GM12878 (cell line): ENCODE data around the gene CDC45. TPM values are rescaled to one million over a fixed set of nuclear protein-coding genes. Genes with fewer than 3 reads are reported as not detected.

Experiments
- ATAC-seq: fragments of 200-7000 bp; cut with Tn5 transposase; 3 replicates; pipeline ENCODE4 v1.9.1; 2020; ENCODE audit warnings: mild to moderate bottlenecking, moderate library complexity
- BruUV-seq: library from RNA; stranded (reverse); fragments of 400-500 nt; replicated peaks from 2 replicates; lab custom pipeline; 2021; lab: Mats Ljungman, UMichigan
- CTCF ChIA-PET: fragments of 300-600 bp; sonication (Branson Sonifier 250); formaldehyde crosslinking; extraction: SDS; loops from one replicate; lab custom pipeline; 2021; ENCODE audit warnings: inconsistent platforms; lab: Yijun Ruan, JAX
- POLR2A ChIA-PET: fragments of 350-600 bp; formaldehyde crosslinking; extraction: SDS; loops from one replicate; lab custom pipeline; 2021; ENCODE audit warnings: inconsistent platforms; lab: Charles Lee
- RAD21 ChIA-PET: fragments of 300-600 bp; sonication (Branson Sonifier 250); formaldehyde crosslinking; loops from one replicate; lab custom pipeline; 2023; ENCODE audit warnings: antibody characterized with exemption; ENCODE audit not compliant: unreplicated experiment; lab: Charles Lee
- SMC1A ChIA-PET: fragments of 300-600 bp; sonication (Branson Sonifier 250); formaldehyde crosslinking; loops from one replicate; lab custom pipeline; 2023; ENCODE audit not compliant: unreplicated experiment, uncharacterized antibody; lab: Charles Lee
- DNase-seq: peaks from one replicate; pipeline ENCODE4 v3.0.0-alpha.2; 2011; ENCODE audit warnings: low read depth, low spot score
- FAIRE-seq: peaks from 3 replicates; lab custom pipeline; 2011; peaks lifted over from hg19 to GRCh38; lab: Jason Lieb, UNC
- H2AFZ ChIP-seq: 2 replicates; pipeline ENCODE4 v1.6.0; 2011; ENCODE audit warnings: low read depth, low read length, control low read depth; ENCODE audit not compliant: control insufficient read depth
- H3K27ac ChIP-seq: 2 replicates; pipeline ENCODE4 v1.5.1; 2011; ENCODE audit warnings: control low read depth; ENCODE audit not compliant: control insufficient read depth, insufficient read depth
- H3K27me3 ChIP-seq, 2 experiments: replicated peaks in 1 of 2; 2 replicates each; pipeline versions ENCODE4 v1.6.0 to v1.6.1; 2011; ENCODE audit warnings: low read length in 1 of 2; ENCODE audit not compliant: control insufficient read depth in 2 of 2, insufficient read depth in 2 of 2
- H3K36me3 ChIP-seq, 2 experiments: 2 replicates each; pipeline ENCODE4 v1.5.1; 2011; ENCODE audit warnings: low read length in 1 of 2; ENCODE audit not compliant: control insufficient read depth in 2 of 2, insufficient read depth in 2 of 2
- H3K4me1 ChIP-seq: 2 replicates; pipeline ENCODE4 v1.6.1; 2011; ENCODE audit warnings: mild to moderate bottlenecking, low read length, moderate library complexity, mixed read lengths; ENCODE audit not compliant: control insufficient read depth, insufficient read depth
- H3K4me2 ChIP-seq: 2 replicates; pipeline ENCODE4 v1.6.0; 2011; ENCODE audit warnings: control low read depth; ENCODE audit not compliant: control insufficient read depth, insufficient read depth
- H3K4me3 ChIP-seq: fragments of 200-600 bp; sonication (generic); 2 replicates; pipeline ENCODE4 v1.5.1; 2016
- H3K79me2 ChIP-seq: 2 replicates; pipeline ENCODE4 v1.6.0; 2011; ENCODE audit warnings: low read length; ENCODE audit not compliant: control insufficient read depth, insufficient read depth
- H3K9ac ChIP-seq: 2 replicates; pipeline ENCODE4 v1.8.0; 2011; ENCODE audit warnings: low read length, control low read depth, mixed read lengths; ENCODE audit not compliant: control insufficient read depth, insufficient read depth
- H3K9me3 ChIP-seq: replicated peaks from 3 replicates; pipeline ENCODE4 v1.5.1; 2011; ENCODE audit warnings: mild to moderate bottlenecking, low read length; ENCODE audit not compliant: control insufficient read depth, insufficient read depth
- H4K20me1 ChIP-seq: 2 replicates; pipeline ENCODE4 v1.6.0; 2011; ENCODE audit not compliant: control insufficient read depth, insufficient read depth
- MTA2 ChIP-seq: fragments of 450-650 bp; IDR thresholded peaks from 2 replicates; pipeline ENCODE4 v1.6.1; 2016; ENCODE audit warnings: low read depth, mild to moderate bottlenecking, moderate library complexity
- NFYB ChIP-seq: IDR thresholded peaks from 2 replicates; pipeline ENCODE4 v1.6.1; 2011; ENCODE audit warnings: low read depth, mild to moderate bottlenecking, low read length, improper control_type of control experiment, moderate library complexity; ENCODE audit not compliant: insufficient read depth
- SPI1 ChIP-seq: IDR thresholded peaks from 2 replicates; pipeline ENCODE4 v1.6.1; 2011; ENCODE audit warnings: low read depth, mild to moderate bottlenecking, low read length, moderate library complexity, borderline replicate concordance; ENCODE audit not compliant: insufficient read depth
- WGBS: methylation state at CpG from one replicate; pipeline ENCODE4 v1.1.6; 2016; ENCODE audit warnings: low lambda C conversion rate; ENCODE audit not compliant: insufficient replicate concordance, insufficient coverage; ENCODE audit errors: missing lambda C conversion rate; 5-methylcytosine and 5-hydroxymethylcytosine counted together
- in situ Hi-C: fragments of 300-500 bp; cut with MboI; formaldehyde crosslinking; loops from 9 replicates; pipeline ENCODE4 v1.14.3; 2018; ENCODE audit warnings: mixed read lengths
- intact Hi-C: fragments of 100-400 bp; cut with micrococcal nuclease; formaldehyde crosslinking; loops from one replicate; pipeline ENCODE4 v1.14.2; 2022; ENCODE audit not compliant: unreplicated experiment
- polyA plus RNA-seq, 11 experiments: library from polyadenylated mRNA; depleted of rRNA in 4 of 11; unstranded in 6 of 11; stranded (reverse) in 5 of 11; fragments of >200 nt; fragmentation: Nextera tagmentation in 4 of 11; fragmentation: Illumina TruSeq in 1 of 11; extraction: Ambion mirVana in 4 of 11; extraction: Trizol in 1 of 11; gene quantifications; 1 replicate in 1 of 11; 2 replicates in 10 of 11; pipeline versions ENCODE4 v1.2.1 to v1.2.3, GENCODE V29; 2011 to 2016; ENCODE audit warnings: inconsistent platforms in 2 of 11, missing spikeins in 2 of 11, low read depth in 1 of 11
- total RNA-seq, 4 experiments: library from RNA; depleted of rRNA in 3 of 4; stranded (reverse); fragments of >200 nt in 3 of 4; fragmentation: Illumina TruSeq in 1 of 4; extraction: Trizol in 1 of 4; gene quantifications; 2 replicates each; pipeline versions ENCODE4 v1.2.1 to v1.2.3, GENCODE V29; 2013 to 2021

The CDC45 gene
- total and polyA plus RNA-seq, 10 of the 15 experiments (the other 5 are each of a cell fraction or from before 2014, with no cell fraction given), result 40.8 to 88.5 (median 54.2) TPM

- Histone ChIP-seq H2AFZ (no peak overlapping the region), H3K4me3 (no peak overlapping the region), H3K36me3 (peaks cover 44 to 45% of the 10 kb centered on the region in 2 experiments), H3K27me3 (no peaks in the 10 kb centered on the region), H4K20me1 (peaks cover 2% of the 10 kb centered on the region; the same call in 1 of the 2 replicates), H3K4me2 (no peak overlapping the region), H3K79me2 (no peaks in the 10 kb centered on the region; the same call in none of the 2 replicates), H3K9ac (no peak overlapping the region), H3K4me1 (no peaks in the 10 kb centered on the region), H3K27ac (no peak overlapping the region), H3K9me3 (no peaks in the 10 kb centered on the region)
- RAD21 ChIA-PET, result no interaction called here
- no TSS peak for BruUV-seq
- ATAC-seq (no peak), DNase-seq (no peak), FAIRE-seq (no peak)
- SMC1A ChIA-PET, result no interaction called here
- in situ Hi-C loops (no loop called here), intact Hi-C loops (loop anchor here (10.0 kb wide), 2 partner anchors 165 to 175 kb away; partner anchors contain the start of gene CLTCL1)
- WGBS, result 78% methylated on average over 2 of the region's 2 CpGs
- CTCF ChIA-PET, result no interaction called here
- TF ChIP-seq NFYB, result no peak
- POLR2A ChIA-PET, result no interaction called here
Measured at GRCh38 chr22:19470010-19470409, 9.7 kb upstream of the CDC45 start.

- Histone ChIP-seq H3K79me2 (peaks cover 7% of the 10 kb centered on the region), H4K20me1 (peaks cover 2% of the 10 kb centered on the region; the same call in 1 of the 2 replicates)
Measured at GRCh38 chr22:19471572-19471971, 8.1 kb upstream of the CDC45 start.

More at GRCh38 chr22:19471572-19471971, 8.1 kb upstream of the CDC45 start:
- H3K36me3 ChIP-seq, result peaks cover 36 to 45% of the 10 kb centered on the region in 2 experiments
- no peaks in the 10 kb centered on the region for H3K9me3 ChIP-seq
- intact Hi-C loops, result loop anchor here (10.0 kb wide), 2 partner anchors 163 to 177 kb away; partner anchors contain the start of gene CLTCL1
- no TSS peak for BruUV-seq
- WGBS, result 94% methylated on average over 11 of the region's 11 CpGs
- ChIA-PET RAD21 (no interaction called here), SMC1A (no interaction called here), CTCF (no interaction called here), POLR2A (no interaction called here)
- DNase-seq, result no peak
- no peak overlapping the region for H3K4me2 ChIP-seq
- H3K27me3 ChIP-seq, result no peaks in the 10 kb centered on the region
- FAIRE-seq, result no peak
- H3K4me1 ChIP-seq, result no peaks in the 10 kb centered on the region
- TF ChIP-seq SPI1 (no peak), MTA2 (no peak)
- H3K4me3 ChIP-seq, result no peak overlapping the region
- in situ Hi-C loops, result no loop called here
- no peak overlapping the region for H2AFZ ChIP-seq
- no peak overlapping the region for H3K27ac ChIP-seq
- no peak overlapping the region for H3K9ac ChIP-seq
- no peak for ATAC-seq
